B cell (primary cell): ENCODE results near the gene ATXN7L3B. TPM values are rescaled to one million over a fixed set of nuclear protein-coding genes. Genes with fewer than 3 reads are reported as not detected.

ENCODE experiments used
- ATAC-seq: fragments of 200-7000 bp; cut with Tn5 transposase; one replicate; pipeline ENCODE4 v1.10.0; 2021; ENCODE audit warnings: low read depth, mild to moderate bottlenecking, moderate number of reproducible peaks, moderate library complexity
- CTCF ChIA-PET: fragments of 350-600 bp; sonication (Branson Sonifier 250); formaldehyde crosslinking; loops from one replicate; lab custom pipeline; 2021; ENCODE audit warnings: antibody characterized with exemption, inconsistent platforms; lab: Charles Lee
- POLR2A ChIA-PET: fragments of 350-600 bp; sonication (Branson Sonifier 250); formaldehyde crosslinking; loops from one replicate; lab custom pipeline; 2021; ENCODE audit warnings: antibody characterized with exemption; lab: Charles Lee
- DNase-seq: peaks from one replicate; pipeline ENCODE4 v3.0.0; 2013
- H2AFZ ChIP-seq: 2 replicates; pipeline ENCODE4 v1.6.1; 2012; ENCODE audit warnings: mild to moderate bottlenecking, low read depth, low read length; ENCODE audit not compliant: insufficient read depth, poor library complexity, severe bottlenecking
- H3K27ac ChIP-seq, 2 donors: 1 replicate in 1 of 2; 2 replicates in 1 of 2; pipeline ENCODE4 v1.5.1; 2012 to 2013; ENCODE audit warnings: low read length in 2 of 2, mild to moderate bottlenecking in 2 of 2, moderate library complexity in 1 of 2
- H3K27me3 ChIP-seq, 4 experiments: fragments of 200-600 bp in 1 of 4; sonication (generic) in 1 of 4; replicated peaks in 1 of 4; 1 replicate in 2 of 4; 2 replicates in 2 of 4; pipeline versions ENCODE4 v1.6.1 to v1.7.0; 2013 to 2016; ENCODE audit warnings: low read length in 3 of 4, mild to moderate bottlenecking in 2 of 4, mixed read lengths in 1 of 4, moderate library complexity in 1 of 4; ENCODE audit not compliant: insufficient read depth in 4 of 4, control insufficient read depth in 3 of 4; ENCODE audit errors: control extremely low read depth in 1 of 4
- H3K36me3 ChIP-seq, 2 experiments: replicated peaks in 1 of 2; 1 replicate in 1 of 2; 2 replicates in 1 of 2; pipeline versions ENCODE4 v1.6.1 to v1.7.1; 2013; ENCODE audit warnings: low read length in 1 of 2; ENCODE audit not compliant: insufficient read depth in 2 of 2, control insufficient read depth in 1 of 2; ENCODE audit errors: control extremely low read depth in 1 of 2, extremely low read depth in 1 of 2
- H3K4me1 ChIP-seq, 2 donors: fragments of 200-600 bp in 1 of 2; sonication (generic) in 1 of 2; 1 replicate in 1 of 2; 2 replicates in 1 of 2; pipeline versions ENCODE4 v1.5.1 to v1.6.1; 2013 to 2017; ENCODE audit warnings: low read length in 2 of 2; ENCODE audit not compliant: control insufficient read depth in 2 of 2, insufficient read depth in 2 of 2
- H3K4me2 ChIP-seq: replicated peaks from 2 replicates; pipeline ENCODE3; 2012; ENCODE audit warnings: mild to moderate bottlenecking, low read depth, low read length; ENCODE audit not compliant: poor library complexity, severe bottlenecking
- H3K4me3 ChIP-seq, 5 experiments: fragments of 200-600 bp in 1 of 5; sonication (generic) in 1 of 5; 1 replicate in 3 of 5; 2 replicates in 2 of 5; pipeline versions ENCODE4 v1.5.1 to v1.7.0; 2011 to 2016; ENCODE audit warnings: low read length in 4 of 5, mild to moderate bottlenecking in 4 of 5, low read depth in 2 of 5, control low read depth in 1 of 5, moderate library complexity in 1 of 5; ENCODE audit not compliant: insufficient read depth in 1 of 5; ENCODE audit errors: control extremely low read depth in 1 of 5, extremely low read depth in 1 of 5
- H3K79me2 ChIP-seq: fragments of 200-600 bp; sonication (generic); one replicate; pipeline ENCODE4 v1.6.0; 2016; ENCODE audit warnings: low read length; ENCODE audit not compliant: control insufficient read depth, insufficient read depth
- H3K9ac ChIP-seq: fragments of 200-600 bp; sonication (generic); 2 replicates; pipeline ENCODE4 v1.6.1; 2017; ENCODE audit warnings: mild to moderate bottlenecking, low read length, moderate library complexity
- H3K9me3 ChIP-seq, 3 donors: one replicate each; pipeline versions ENCODE4 v1.6.1 to v1.7.1; 2013; ENCODE audit warnings: low read length in 2 of 3; ENCODE audit not compliant: control insufficient read depth in 2 of 3, insufficient read depth in 1 of 3; ENCODE audit errors: control extremely low read depth in 1 of 3
- H4K20me1 ChIP-seq: 2 replicates; pipeline ENCODE4 v1.6.0; 2012; ENCODE audit warnings: mild to moderate bottlenecking, low read length; ENCODE audit not compliant: insufficient read depth, control insufficient read depth, poor library complexity, severe bottlenecking
- H3K27ac Mint-ChIP-seq: one replicate; pipeline ENCODE4 v1.8.0; 2021; ENCODE audit warnings: mixed read lengths
- H3K27me3 Mint-ChIP-seq: one replicate; pipeline ENCODE4 v1.8.0; 2021; ENCODE audit warnings: mixed read lengths
- H3K4me1 Mint-ChIP-seq: one replicate; pipeline ENCODE4 v1.8.0; 2021; ENCODE audit warnings: mixed read lengths
- H3K4me3 Mint-ChIP-seq: one replicate; pipeline ENCODE4 v1.8.0; 2021; ENCODE audit warnings: mixed read lengths
- H3K9me3 Mint-ChIP-seq: one replicate; pipeline ENCODE4 v1.8.0; 2022; ENCODE audit warnings: mixed read lengths; ENCODE audit not compliant: insufficient read depth
- EZH2 ChIP-seq: IDR thresholded peaks from 2 replicates; pipeline ENCODE4 v1.6.1; 2012; ENCODE audit warnings: borderline replicate concordance, low read depth, mild to moderate bottlenecking, moderate library complexity, low read length; ENCODE audit not compliant: insufficient read depth, poor library complexity, severe bottlenecking
- WGBS: methylation state at CpG from one replicate; pipeline ENCODE4 v1.1.5; 2013; ENCODE audit warnings: missing lambda C conversion rate; ENCODE audit not compliant: insufficient coverage; 5-methylcytosine and 5-hydroxymethylcytosine counted together
- intact Hi-C: fragments of 100-400 bp; cut with micrococcal nuclease; formaldehyde crosslinking; loops from one replicate; pipeline ENCODE4 v1.10.0; 2022
- polyA plus RNA-seq: library from polyadenylated mRNA; depleted of rRNA; stranded (reverse); fragments of >200 nt; gene quantifications from 2 replicates; pipeline ENCODE4 v1.2.3, GENCODE V29; 2012
- total RNA-seq, 2 donors: library from RNA; stranded (reverse); fragments of 120-200 nt in 1 of 2; gene quantifications; 1 replicate in 1 of 2; 2 replicates in 1 of 2; pipeline versions ENCODE4 v1.2.3 to v1.2.4, GENCODE V29; 2013 to 2022
- TF ChIP-seq, protein P1 (sequence below): fragments of 200-600 bp; IDR thresholded peaks from one replicate; pipeline ENCODE4 v1.8.0; 2022; ENCODE audit warnings: antibody characterized with exemption, mild to moderate bottlenecking

The ATXN7L3B gene
- total and polyA plus RNA-seq, 2 donors (not counting 1 experiment from before 2014, with no cell fraction given): 15.0 to 38.6 TPM

DNA sequence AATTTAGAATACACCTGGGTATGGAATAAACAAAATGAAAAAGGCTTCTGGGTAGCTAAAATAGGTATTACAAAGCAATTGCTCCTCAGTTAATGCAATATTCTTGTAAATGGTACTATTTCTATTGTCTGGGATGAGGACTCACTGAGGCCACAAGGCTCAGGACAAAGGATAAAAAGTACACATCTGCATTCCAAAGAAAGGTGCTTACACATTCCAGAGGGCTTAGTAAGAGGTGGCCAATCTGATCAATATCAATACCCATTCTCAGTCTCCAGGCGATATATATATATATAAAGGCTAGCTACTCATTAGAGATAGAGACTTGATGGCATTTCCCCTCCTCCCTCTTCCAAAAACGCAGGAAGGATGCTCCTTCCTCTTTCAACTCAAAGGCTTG lies 43.8 kb downstream of the ATXN7L3B start:
- WGBS: no CpG with 5 or more reads among the region's 2 CpGs
- CTCF ChIA-PET: no interaction called here
- H3K27ac ChIP-seq: no peak overlapping the region

GRCh38 chr12:74584483-74585062 lies 46.9 kb downstream of the ATXN7L3B start:
- H3K4me3 Mint-ChIP-seq: no peak overlapping the region
- H3K4me2 ChIP-seq: no peak overlapping the region
- no peaks in the 10 kb centered on the region for H3K4me1 ChIP-seq
- H2AFZ ChIP-seq: no peak overlapping the region
- intact Hi-C loops: no loop called here
- ATAC-seq: no peak
- H3K4me3 ChIP-seq: no peak overlapping the region
- no peak overlapping the region for H3K27ac ChIP-seq
- no peaks in the 10 kb centered on the region for H3K79me2 ChIP-seq
- no peaks in the 10 kb centered on the region for H3K9me3 ChIP-seq
- TF ChIP-seq EZH2: no peak
- TF ChIP-seq, protein P1, sequence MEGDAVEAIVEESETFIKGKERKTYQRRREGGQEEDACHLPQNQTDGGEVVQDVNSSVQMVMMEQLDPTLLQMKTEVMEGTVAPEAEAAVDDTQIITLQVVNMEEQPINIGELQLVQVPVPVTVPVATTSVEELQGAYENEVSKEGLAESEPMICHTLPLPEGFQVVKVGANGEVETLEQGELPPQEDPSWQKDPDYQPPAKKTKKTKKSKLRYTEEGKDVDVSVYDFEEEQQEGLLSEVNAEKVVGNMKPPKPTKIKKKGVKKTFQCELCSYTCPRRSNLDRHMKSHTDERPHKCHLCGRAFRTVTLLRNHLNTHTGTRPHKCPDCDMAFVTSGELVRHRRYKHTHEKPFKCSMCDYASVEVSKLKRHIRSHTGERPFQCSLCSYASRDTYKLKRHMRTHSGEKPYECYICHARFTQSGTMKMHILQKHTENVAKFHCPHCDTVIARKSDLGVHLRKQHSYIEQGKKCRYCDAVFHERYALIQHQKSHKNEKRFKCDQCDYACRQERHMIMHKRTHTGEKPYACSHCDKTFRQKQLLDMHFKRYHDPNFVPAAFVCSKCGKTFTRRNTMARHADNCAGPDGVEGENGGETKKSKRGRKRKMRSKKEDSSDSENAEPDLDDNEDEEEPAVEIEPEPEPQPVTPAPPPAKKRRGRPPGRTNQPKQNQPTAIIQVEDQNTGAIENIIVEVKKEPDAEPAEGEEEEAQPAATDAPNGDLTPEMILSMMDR: no peak
- H3K9ac ChIP-seq: no peak overlapping the region
- H4K20me1 ChIP-seq: no peaks in the 10 kb centered on the region
- DNase-seq: no peak
- H3K9me3 Mint-ChIP-seq: no peaks in the 10 kb centered on the region
- no peaks in the 10 kb centered on the region for H3K36me3 ChIP-seq
- POLR2A ChIA-PET: no interaction called here
- CTCF ChIA-PET: no interaction called here
- H3K4me1 Mint-ChIP-seq: no peaks in the 10 kb centered on the region
- 81% methylated on average over 2 of the region's 3 CpGs for WGBS
- no peak overlapping the region for H3K27ac Mint-ChIP-seq
- no peaks in the 10 kb centered on the region for H3K27me3 Mint-ChIP-seq
- no peaks in the 10 kb centered on the region for H3K27me3 ChIP-seq

More for the DNA sequence above, 43.8 kb downstream of the ATXN7L3B start:
- Histone ChIP-seq H2AFZ (no peak overlapping the region), H3K9me3 (no peaks in the 10 kb centered on the region), H3K4me3 (no peak overlapping the region), H3K27me3 (no peaks in the 10 kb centered on the region), H3K4me1 (no peaks in the 10 kb centered on the region), H3K4me2 (no peak overlapping the region), H4K20me1 (no peaks in the 10 kb centered on the region), H3K79me2 (no peaks in the 10 kb centered on the region), H3K36me3 (no peaks in the 10 kb centered on the region), H3K9ac (no peak overlapping the region)
- intact Hi-C loops: no loop called here
- ATAC-seq (no peak), DNase-seq (no peak)
- H3K27me3 Mint-ChIP-seq: no peaks in the 10 kb centered on the region
- TF ChIP-seq EZH2: no peak
- TF ChIP-seq, protein P1: no peak
- H3K27ac Mint-ChIP-seq: no peak overlapping the region
- H3K4me3 Mint-ChIP-seq: no peak overlapping the region
- H3K9me3 Mint-ChIP-seq: no peaks in the 10 kb centered on the region
- POLR2A ChIA-PET: no interaction called here
- no peaks in the 10 kb centered on the region for H3K4me1 Mint-ChIP-seq
